CD4-positive, alpha-beta T cell (primary cell): ENCODE results near the gene KCNJ5. TPM values are rescaled to one million over a fixed set of nuclear protein-coding genes. Genes with fewer than 3 reads are reported as not detected.

Source experiments
- ATAC-seq: fragments of 200-7000 bp; cut with Tn5 transposase; one replicate; pipeline ENCODE4 v1.10.0; 2022; ENCODE audit warnings: mild to moderate bottlenecking; ENCODE audit not compliant: poor library complexity
- CTCF ChIA-PET: fragments of 350-600 bp; sonication (Branson Sonifier 250); formaldehyde crosslinking; loops from one replicate; lab custom pipeline; 2021; ENCODE audit warnings: antibody characterized with exemption, inconsistent platforms; lab: Charles Lee
- POLR2A ChIA-PET: fragments of 350-600 bp; sonication (Branson Sonifier 250); formaldehyde crosslinking; loops from one replicate; lab custom pipeline; 2021; ENCODE audit warnings: antibody characterized with exemption, inconsistent platforms; lab: Charles Lee
- DNase-seq, 14 experiments: peaks; one replicate each; pipeline ENCODE4 v3.0.0-alpha.2; 2013 to 2020; ENCODE audit warnings: mixed read lengths in 2 of 14
- H3K27ac ChIP-seq, 2 donors: one replicate each; pipeline versions ENCODE4 v1.5.1 to v1.7.0; 2013; ENCODE audit warnings: low read length in 2 of 2, low read depth in 1 of 2, mild to moderate bottlenecking in 1 of 2
- H3K27me3 ChIP-seq, 2 experiments: 1 replicate in 1 of 2; 2 replicates in 1 of 2; pipeline versions ENCODE4 v1.6.1 to v1.7.0; 2013; ENCODE audit warnings: low read length in 2 of 2, control low read depth in 1 of 2, mild to moderate bottlenecking in 1 of 2, moderate library complexity in 1 of 2; ENCODE audit not compliant: insufficient read depth in 2 of 2, control insufficient read depth in 1 of 2
- H3K36me3 ChIP-seq: one replicate; pipeline ENCODE4 v1.6.1; 2013; ENCODE audit warnings: low read length, control low read depth; ENCODE audit not compliant: insufficient read depth
- H3K4me1 ChIP-seq: one replicate; pipeline ENCODE4 v1.6.1; 2013; ENCODE audit warnings: low read length, control low read depth; ENCODE audit not compliant: insufficient read depth
- H3K4me3 ChIP-seq: one replicate; pipeline ENCODE4 v1.5.1; 2013; ENCODE audit warnings: mild to moderate bottlenecking, low read length, moderate library complexity
- H3K9me3 ChIP-seq, 2 experiments: 1 replicate in 1 of 2; 2 replicates in 1 of 2; pipeline versions ENCODE4 v1.6.1 to v1.7.0; 2013; ENCODE audit warnings: low read length in 2 of 2, mild to moderate bottlenecking in 2 of 2, control low read depth in 1 of 2, moderate library complexity in 1 of 2; ENCODE audit not compliant: control insufficient read depth in 1 of 2, insufficient read depth in 1 of 2
- H3K27ac Mint-ChIP-seq: one replicate; pipeline ENCODE4 v1.8.0; 2020; ENCODE audit warnings: mixed read lengths
- H3K27me3 Mint-ChIP-seq: one replicate; pipeline ENCODE4 v1.8.0; 2021; ENCODE audit warnings: mixed read lengths
- H3K36me3 Mint-ChIP-seq: one replicate; pipeline ENCODE4 v1.8.0; 2021; ENCODE audit warnings: low read depth, mixed read lengths
- H3K4me1 Mint-ChIP-seq: one replicate; pipeline ENCODE4 v1.8.0; 2021; ENCODE audit warnings: low read depth, mixed read lengths
- H3K4me3 Mint-ChIP-seq: one replicate; pipeline ENCODE4 v1.8.0; 2020; ENCODE audit warnings: mild to moderate bottlenecking, mixed read lengths
- H3K9me3 Mint-ChIP-seq: one replicate; pipeline ENCODE4 v1.8.0; 2020; ENCODE audit warnings: mixed read lengths
- intact Hi-C, 2 experiments: fragments of 100-400 bp; cut with DNase I in 1 of 2; cut with micrococcal nuclease in 1 of 2; formaldehyde crosslinking; loops; one replicate each; pipeline versions ENCODE4 v1.15.1 to v1.9.0; 2023 to 2025; cut with DNase I, micrococcal nuclease
- total RNA-seq, 174 experiments: library from RNA in 2 of 174; stranded (reverse) in 2 of 174; gene quantifications; one replicate each; pipeline ENCODE4 v1.2.3 and lab custom pipeline; 2021 to 2026
- TF ChIP-seq, protein P1 (sequence below): fragments of 200-600 bp; IDR thresholded peaks from one replicate; pipeline ENCODE4 v1.8.0; 2022; ENCODE audit warnings: antibody characterized with exemption, mild to moderate bottlenecking

Gene KCNJ5
- total RNA-seq, 2 experiments from 2014 or later: 0.05 TPM; not detected in 1

DNA sequence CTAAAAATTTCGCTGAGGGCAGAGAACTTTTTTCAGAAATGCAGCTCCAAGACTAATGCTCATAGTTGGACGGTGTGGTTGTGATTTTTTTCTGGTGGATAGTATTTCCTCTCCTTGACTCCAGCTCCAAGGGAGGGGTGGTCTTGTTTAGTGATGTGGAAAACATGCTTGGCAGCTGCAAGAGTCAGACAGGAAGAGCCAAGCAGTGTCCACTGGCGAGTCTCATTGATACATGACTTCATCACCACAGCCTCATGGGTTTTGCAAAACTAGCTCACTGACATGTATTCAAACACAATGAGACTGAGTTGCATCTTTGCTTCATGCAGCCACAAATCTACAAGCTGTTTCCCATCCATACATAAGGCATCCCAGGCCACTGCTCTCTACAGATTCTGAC lies 16.7 kb upstream of the KCNJ5 start:
- Mint-ChIP-seq H3K36me3 (no peaks in the 10 kb centered on the region), H3K4me3 (no peak overlapping the region), H3K9me3 (no peaks in the 10 kb centered on the region), H3K4me1 (no peaks in the 10 kb centered on the region), H3K27me3 (no peaks in the 10 kb centered on the region), H3K27ac (no peak overlapping the region)
- ATAC-seq (no peak), DNase-seq (no peak)
- TF ChIP-seq, protein P1, sequence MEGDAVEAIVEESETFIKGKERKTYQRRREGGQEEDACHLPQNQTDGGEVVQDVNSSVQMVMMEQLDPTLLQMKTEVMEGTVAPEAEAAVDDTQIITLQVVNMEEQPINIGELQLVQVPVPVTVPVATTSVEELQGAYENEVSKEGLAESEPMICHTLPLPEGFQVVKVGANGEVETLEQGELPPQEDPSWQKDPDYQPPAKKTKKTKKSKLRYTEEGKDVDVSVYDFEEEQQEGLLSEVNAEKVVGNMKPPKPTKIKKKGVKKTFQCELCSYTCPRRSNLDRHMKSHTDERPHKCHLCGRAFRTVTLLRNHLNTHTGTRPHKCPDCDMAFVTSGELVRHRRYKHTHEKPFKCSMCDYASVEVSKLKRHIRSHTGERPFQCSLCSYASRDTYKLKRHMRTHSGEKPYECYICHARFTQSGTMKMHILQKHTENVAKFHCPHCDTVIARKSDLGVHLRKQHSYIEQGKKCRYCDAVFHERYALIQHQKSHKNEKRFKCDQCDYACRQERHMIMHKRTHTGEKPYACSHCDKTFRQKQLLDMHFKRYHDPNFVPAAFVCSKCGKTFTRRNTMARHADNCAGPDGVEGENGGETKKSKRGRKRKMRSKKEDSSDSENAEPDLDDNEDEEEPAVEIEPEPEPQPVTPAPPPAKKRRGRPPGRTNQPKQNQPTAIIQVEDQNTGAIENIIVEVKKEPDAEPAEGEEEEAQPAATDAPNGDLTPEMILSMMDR: no peak
- H3K4me1 ChIP-seq: no peaks in the 10 kb centered on the region
- H3K4me3 ChIP-seq: no peak overlapping the region
- intact Hi-C loops: no loop called here
- H3K27ac ChIP-seq: no peak overlapping the region
- ChIA-PET CTCF (no interaction called here), POLR2A (interaction anchor here (0.5 kb wide), 1 partner anchor 717 kb away, joined by 3 read pairs; no protein-coding TSS in a partner anchor)
- peaks cover 0 to 2% of the 10 kb centered on the region in 2 experiments for H3K27me3 ChIP-seq
- H3K36me3 ChIP-seq: no peaks in the 10 kb centered on the region
- no peaks in the 10 kb centered on the region for H3K9me3 ChIP-seq

DNA sequence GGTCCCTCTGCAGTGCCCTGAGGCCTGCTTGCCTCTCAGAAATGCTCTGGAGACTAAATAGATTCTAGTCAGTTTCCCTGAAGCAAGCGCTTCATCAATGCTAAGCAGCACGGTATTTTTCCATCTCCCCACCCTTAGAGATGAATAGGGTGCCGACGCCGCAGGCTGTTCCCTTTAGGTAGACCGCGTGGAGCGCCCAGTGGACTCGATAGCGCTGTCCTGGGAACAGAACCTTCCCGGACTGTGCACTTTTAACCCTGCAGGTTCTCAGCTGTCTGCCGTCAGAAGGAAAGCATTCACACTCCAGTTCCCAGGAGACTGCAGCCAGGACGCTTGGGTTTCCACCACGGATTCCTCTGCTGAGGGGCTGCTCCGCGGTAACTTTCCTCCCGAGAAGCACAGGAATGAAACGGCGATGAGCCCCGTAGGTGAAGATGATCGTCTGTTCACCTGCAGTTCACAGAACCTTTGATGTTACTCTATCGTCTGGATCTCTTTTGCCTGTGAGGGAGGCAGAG lies 15.0 kb upstream of the KCNJ5 start:
- Histone ChIP-seq H3K27ac (no peak overlapping the region), H3K4me3 (no peak overlapping the region), H3K9me3 (no peaks in the 10 kb centered on the region), H3K27me3 (peaks cover 5% of the 10 kb centered on the region in 2 experiments), H3K36me3 (no peaks in the 10 kb centered on the region), H3K4me1 (no peaks in the 10 kb centered on the region)
- no peak for DNase-seq
- intact Hi-C loops: no loop called here
- H3K4me1 Mint-ChIP-seq: no peaks in the 10 kb centered on the region
- no peaks in the 10 kb centered on the region for H3K9me3 Mint-ChIP-seq
- peaks cover 9% of the 10 kb centered on the region for H3K27me3 Mint-ChIP-seq
- no peak overlapping the region for H3K4me3 Mint-ChIP-seq
- POLR2A ChIA-PET: no interaction called here
- TF ChIP-seq, protein P1: no peak
- H3K36me3 Mint-ChIP-seq: no peaks in the 10 kb centered on the region
- no peak for ATAC-seq
- H3K27ac Mint-ChIP-seq: no peak overlapping the region
- CTCF ChIA-PET: interaction anchor here (1.2 kb wide), 1 partner anchor 9 kb away, joined by 3 read pairs; no protein-coding TSS in a partner anchor

DNA sequence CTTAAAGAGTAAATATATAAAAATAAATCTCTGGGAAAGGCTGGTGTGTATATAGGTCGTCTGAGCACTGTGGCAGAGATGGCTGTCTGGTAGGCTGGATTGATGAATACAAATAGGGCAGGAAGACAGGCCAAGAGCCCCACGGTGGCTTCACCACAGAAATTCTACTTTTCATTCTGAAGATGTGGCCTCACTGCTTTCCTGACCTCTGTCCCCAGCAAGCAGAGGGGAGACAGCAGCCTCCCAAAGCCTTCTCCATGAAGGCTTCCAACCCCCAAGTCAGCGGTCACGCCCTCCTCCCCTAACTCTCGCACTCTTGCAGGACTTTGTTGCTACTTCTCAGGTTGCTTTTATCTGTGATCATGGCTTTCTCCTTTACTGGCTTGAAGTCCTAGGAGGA lies 13.4 kb upstream of the KCNJ5 start:
- Mint-ChIP-seq H3K36me3 (no peaks in the 10 kb centered on the region), H3K4me3 (no peak overlapping the region), H3K9me3 (no peaks in the 10 kb centered on the region), H3K27ac (no peak overlapping the region), H3K4me1 (no peaks in the 10 kb centered on the region), H3K27me3 (peaks cover 23% of the 10 kb centered on the region)
- TF ChIP-seq, protein P1: no peak
- DNase-seq (no peak), ATAC-seq (no peak)
- Histone ChIP-seq H3K36me3 (no peaks in the 10 kb centered on the region), H3K9me3 (no peaks in the 10 kb centered on the region), H3K4me1 (no peaks in the 10 kb centered on the region), H3K4me3 (no peak overlapping the region), H3K27ac (no peak overlapping the region), H3K27me3 (peaks cover 6 to 14% of the 10 kb centered on the region in 2 experiments)
- intact Hi-C loops: no loop called here
- POLR2A ChIA-PET: no interaction called here
- CTCF ChIA-PET: no interaction called here
